HL-60 (cell line): ENCODE data around the gene TEX101.
"Not testable (repeated sequence)": the region's sequence is repeated elsewhere in the genome, so short reads cannot be mapped to it uniquely, and the experiment has no call there.

Source experiments
- CTCF ChIP-seq: IDR thresholded peaks from one replicate; pipeline ENCODE4 v1.5.1; 2011; ENCODE audit warnings: low read length, control low read depth, inconsistent platforms; ENCODE audit not compliant: insufficient read depth
- POLR2AphosphoS5 ChIP-seq: IDR thresholded peaks from 2 replicates; pipeline ENCODE4 v1.6.1; 2012; ENCODE audit warnings: low read depth

GRCh38 chr19:43383254-43383653 is 31.4 kb upstream of the TEX101 start:
- not testable (repeated sequence) for TF ChIP-seq CTCF, POLR2AphosphoS5
